ENCODE results near the gene SLC4A8. TPM values are rescaled to one million over a fixed set of nuclear protein-coding genes. Genes with fewer than 3 reads are reported as not detected.

SLC4A8 gene
- 0.29 and 0.35 TPM in 2 replicates for total RNA-seq (2014; rRNA removed; shearing (Covaris generic))
- polyA plus RNA-seq (2014; cell fraction: nucleus; rRNA removed) = not detected in 2 replicates

DNA sequence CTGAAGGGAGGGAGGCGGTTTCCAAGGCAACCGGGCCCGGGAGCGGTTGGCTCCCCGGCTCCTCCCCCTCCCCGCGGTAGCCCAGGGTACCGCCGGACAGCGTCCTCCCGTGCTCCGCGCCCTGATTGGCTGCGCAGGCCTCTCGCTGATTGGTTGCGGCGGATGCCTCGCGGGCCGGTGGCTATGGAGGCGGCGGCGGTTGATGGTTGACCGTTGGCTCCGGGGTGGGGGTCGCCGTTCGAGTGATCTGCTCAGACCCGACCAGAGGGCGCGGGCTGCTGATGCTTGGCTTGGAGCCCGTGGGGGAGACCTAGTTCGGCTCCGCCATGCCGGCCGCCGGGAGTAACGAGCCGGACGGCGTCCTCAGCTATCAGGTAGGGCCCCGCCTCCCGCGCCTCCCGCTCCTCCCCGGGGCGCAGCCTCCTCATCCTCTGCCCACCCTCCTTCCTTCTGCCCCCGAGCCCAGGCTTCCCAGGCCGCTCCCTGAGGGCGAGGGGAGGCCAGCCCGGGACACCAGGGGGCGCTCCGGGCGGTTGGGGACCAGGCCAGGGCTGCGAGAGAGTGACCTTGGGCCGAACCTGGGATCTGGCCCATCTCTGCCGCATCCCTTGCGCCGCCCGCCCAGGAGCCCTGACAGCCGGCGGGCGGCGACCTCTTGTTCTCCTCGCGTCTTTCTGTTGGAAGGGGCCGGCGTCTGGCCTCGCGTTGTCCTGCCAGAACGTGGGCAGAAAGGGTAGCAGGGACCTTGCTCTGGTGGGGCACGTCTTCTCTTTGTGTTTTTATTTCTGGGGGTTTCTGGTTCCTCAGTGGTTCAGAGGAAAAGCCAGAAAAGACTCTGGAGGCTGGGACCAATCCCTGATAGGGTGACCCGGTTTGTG lies at the start of gene SLC4A8:
TSS of gene SLC4A8 (plus strand) at position 170 of the 878 bp plus-strand sequence. CDS start at position 327, 157 bp downstream.
- DNase-seq (ENCODE audit: extremely low read depth, low read depth) = peak; percentile 49

DNA sequence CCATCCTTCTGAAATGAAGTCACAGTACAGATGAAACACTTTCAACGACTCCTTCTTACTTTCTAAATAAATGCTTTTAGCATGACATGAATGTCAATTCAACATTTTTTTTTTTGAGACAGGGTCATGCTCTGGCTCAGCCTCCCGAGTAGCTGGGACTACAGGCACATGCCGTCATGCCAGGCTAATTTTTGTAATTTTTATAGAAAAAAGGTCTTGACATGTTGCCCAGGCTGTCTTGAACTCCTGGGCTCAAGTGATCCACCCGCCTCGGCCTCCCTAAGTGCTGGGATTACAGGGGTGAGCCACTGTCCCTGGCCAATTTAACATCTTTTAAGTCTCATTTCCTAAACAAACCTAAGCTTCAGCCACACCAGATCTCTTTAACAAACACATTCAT lies 49.8 kb upstream of the SLC4A8 start:
- no peak for DNase-seq (ENCODE audit: extremely low read depth, low read depth)

GRCh38 chr12:51377099-51377984 lies 47.3 kb upstream of the SLC4A8 start:
- no peak for DNase-seq (ENCODE audit: extremely low read depth, low read depth)

- no peak for DNase-seq (ENCODE audit: extremely low read depth, low read depth)
Observed at GRCh38 chr12:51378749-51379148, 45.9 kb upstream of the SLC4A8 start.

- DNase-seq (ENCODE audit: extremely low read depth, low read depth) = no peak
Observed at GRCh38 chr12:51379571-51379970, 45.1 kb upstream of the SLC4A8 start.

GRCh38 chr12:51381226-51382079 lies 43.2 kb upstream of the SLC4A8 start:
- no peak for DNase-seq (ENCODE audit: extremely low read depth, low read depth)

DNA sequence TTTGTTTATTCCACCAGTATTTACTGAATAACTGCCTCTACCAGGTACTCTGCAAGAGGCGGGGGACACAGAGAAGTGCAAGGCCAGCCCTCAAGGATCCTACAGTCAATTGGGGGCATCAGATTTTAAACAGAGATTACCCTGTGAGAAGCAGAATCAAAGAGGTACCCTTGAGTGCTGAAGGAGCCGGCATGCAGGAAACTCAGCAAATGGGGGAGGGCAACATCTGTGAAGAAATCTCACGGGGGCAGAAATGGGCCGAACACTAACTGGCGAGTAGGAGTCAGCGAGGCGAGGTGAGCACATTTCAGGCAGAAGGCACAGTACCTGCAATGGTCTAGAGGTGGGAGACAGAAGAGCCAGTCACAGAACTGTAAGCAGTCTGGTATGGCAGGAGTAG lies 42.5 kb upstream of the SLC4A8 start:
- DNase-seq (ENCODE audit: extremely low read depth, low read depth) = no peak

- no peak for DNase-seq (ENCODE audit: extremely low read depth, low read depth)
Observed at GRCh38 chr12:51383269-51383905, 41.2 kb upstream of the SLC4A8 start.

- no peak for DNase-seq (ENCODE audit: extremely low read depth, low read depth)
Observed at GRCh38 chr12:51386351-51386750, 38.3 kb upstream of the SLC4A8 start.

DNA sequence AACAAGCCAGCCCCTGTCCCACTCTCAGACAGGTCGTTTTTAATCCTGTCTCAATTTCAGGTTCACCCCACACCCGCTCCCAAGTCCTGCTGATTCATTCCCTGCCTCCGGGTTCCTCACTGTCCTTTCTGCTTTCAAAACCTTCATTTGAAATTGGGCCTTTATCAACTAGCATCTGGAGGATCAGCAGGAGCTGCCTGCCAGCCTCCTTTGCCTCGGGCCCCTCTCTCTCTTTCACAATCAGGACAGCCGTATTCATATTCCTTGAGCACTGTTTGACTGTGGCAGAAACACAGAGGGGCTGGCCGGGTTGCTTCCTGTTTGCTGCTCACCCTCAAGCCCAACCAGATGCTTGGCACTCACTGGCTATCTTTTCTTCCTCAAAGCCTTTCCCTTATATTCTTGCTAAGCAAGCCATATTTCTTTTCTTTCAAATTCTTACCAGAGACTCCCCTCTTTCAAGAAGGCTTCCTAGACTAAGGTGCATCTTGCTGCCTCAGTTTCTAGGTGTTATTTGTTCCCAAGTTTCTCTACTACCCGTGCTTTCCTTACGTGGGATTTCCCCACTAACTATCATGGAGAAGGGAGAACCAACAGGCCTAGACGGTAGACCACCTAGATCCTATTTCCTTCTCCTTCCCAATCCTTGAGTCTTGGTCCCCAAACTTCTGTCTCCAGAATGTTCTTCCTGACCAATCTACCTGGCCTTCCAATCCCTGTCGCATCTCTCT lies 36.4 kb upstream of the SLC4A8 start:
- no peak for DNase-seq (ENCODE audit: extremely low read depth, low read depth)

- DNase-seq (ENCODE audit: extremely low read depth, low read depth) = no peak
Observed at GRCh38 chr12:51388846-51389245, 35.8 kb upstream of the SLC4A8 start.

- no peak for DNase-seq (ENCODE audit: extremely low read depth, low read depth)
Observed at GRCh38 chr12:51389302-51389999, 35.2 kb upstream of the SLC4A8 start.

DNA sequence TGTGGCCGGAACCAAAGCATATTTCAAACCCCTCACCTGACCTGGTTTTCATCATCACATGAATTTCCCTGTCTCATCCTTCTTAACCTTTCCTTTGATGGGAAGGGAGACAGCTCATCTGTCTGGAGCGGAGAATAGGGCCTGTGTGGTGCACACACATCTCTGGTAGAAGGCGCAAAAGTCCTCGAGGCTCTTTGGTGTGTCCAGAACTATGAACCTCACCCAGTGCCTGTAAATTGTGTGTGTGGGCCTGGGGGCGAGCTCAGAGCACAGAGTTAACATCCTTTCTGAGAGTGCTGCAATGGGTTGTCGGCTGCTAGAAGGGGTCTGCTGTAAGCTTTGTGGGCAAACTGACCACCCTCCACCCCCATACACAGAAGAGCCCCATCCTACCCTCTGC lies 34.2 kb upstream of the SLC4A8 start:
- no peak for DNase-seq (ENCODE audit: extremely low read depth, low read depth)

GRCh38 chr12:51390891-51391282 lies 33.7 kb upstream of the SLC4A8 start:
- DNase-seq (ENCODE audit: extremely low read depth, low read depth) = no peak

DNA sequence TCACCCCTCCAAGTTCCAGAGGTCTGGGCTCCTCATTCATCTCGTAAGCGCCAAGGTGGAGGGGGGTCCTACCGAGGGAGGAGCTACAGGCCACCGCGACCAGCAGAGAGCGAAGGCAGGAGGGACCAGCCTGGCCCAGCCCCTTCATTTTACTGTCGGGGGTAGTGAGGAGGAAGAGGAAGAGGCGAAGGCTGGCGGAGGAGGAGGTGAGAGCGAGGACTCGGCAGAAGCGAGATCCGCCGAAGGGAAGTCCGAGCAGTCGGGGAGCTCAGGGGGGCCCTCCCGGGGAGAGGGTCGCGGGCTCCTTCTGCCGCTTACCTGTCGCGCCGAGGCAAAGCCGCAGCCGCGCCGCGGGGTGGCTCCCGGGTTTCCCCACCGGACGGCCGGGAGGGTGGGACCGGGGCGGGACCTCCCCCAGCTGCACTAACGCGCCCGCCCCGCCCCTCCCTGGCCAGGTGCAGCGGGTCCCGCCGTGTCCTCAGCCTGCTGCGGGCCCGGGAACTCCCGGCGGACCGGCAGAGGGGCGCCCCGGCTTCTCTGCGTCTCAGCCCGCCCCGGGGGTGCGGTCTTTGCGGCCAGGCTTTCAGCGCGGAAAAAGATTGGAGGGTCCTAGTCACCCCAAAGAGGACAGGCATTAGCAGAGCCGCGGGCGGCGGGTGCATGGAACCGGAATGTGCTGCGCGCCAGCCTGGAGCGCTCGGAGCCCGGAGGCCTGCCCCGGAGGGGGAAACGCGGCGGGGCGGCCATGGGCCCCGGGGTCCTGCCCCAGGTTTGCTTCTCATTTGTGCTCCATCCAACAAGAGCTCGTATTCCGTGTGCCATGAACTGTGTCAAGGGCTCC lies 33.1 kb upstream of the SLC4A8 start, which contains the start of gene GALNT6:
TSS of gene GALNT6 (minus strand) at position 124 of the 841 bp plus-strand sequence. CDS start 11,625 bp downstream, outside the sequence.
- DNase-seq (ENCODE audit: extremely low read depth, low read depth) = no peak

- no peak for DNase-seq (ENCODE audit: extremely low read depth, low read depth)
Observed at GRCh38 chr12:51392556-51393237, 31.9 kb upstream of the SLC4A8 start.
